H1 (cell line): ENCODE measurements around the gene RSPO3. TPM values are rescaled to one million over a fixed set of nuclear protein-coding genes. Genes with fewer than 3 reads are reported as not detected.

Source experiments
- CTCF ChIA-PET: fragments of 300-600 bp; sonication (Branson Sonifier 250); formaldehyde crosslinking; loops from one replicate; lab custom pipeline; 2021; ENCODE audit not compliant: partially characterized antibody; lab: Charles Lee
- POLR2A ChIA-PET: fragments of 300-600 bp; sonication (Branson Sonifier 250); formaldehyde crosslinking; loops from one replicate; lab custom pipeline; 2021; ENCODE audit warnings: inconsistent platforms; ENCODE audit not compliant: partially characterized antibody; lab: Charles Lee
- DNase-seq, 2 experiments: peaks; one replicate each; pipeline versions ENCODE4 v3.0.0 to v3.0.0-alpha.2; 2010 to 2022; ENCODE audit warnings: low spot score in 2 of 2, low read depth in 1 of 2, mixed read lengths in 1 of 2
- FAIRE-seq: peaks from 2 replicates; lab custom pipeline; 2011; peaks lifted over from hg19 to GRCh38; lab: Jason Lieb, UNC
- H2AFZ ChIP-seq: 2 replicates; pipeline ENCODE4 v1.8.1; 2012; ENCODE audit warnings: low read length, inconsistent platforms
- H2AK5ac ChIP-seq: 2 replicates; pipeline ENCODE4 v1.6.1; 2013; ENCODE audit warnings: low read depth, low read length
- H2BK120ac ChIP-seq: replicated peaks from 2 replicates; pipeline ENCODE3; 2013; ENCODE audit warnings: low read depth, low read length, inconsistent platforms
- H2BK12ac ChIP-seq: 2 replicates; pipeline ENCODE4 v1.6.1; 2013; ENCODE audit warnings: low read depth, low read length
- H2BK15ac ChIP-seq: 2 replicates; pipeline ENCODE4 v1.6.1; 2013; ENCODE audit warnings: low read length
- H2BK20ac ChIP-seq: 2 replicates; pipeline ENCODE4 v1.6.1; 2013; ENCODE audit warnings: low read length
- H2BK5ac ChIP-seq: 2 replicates; pipeline ENCODE4 v1.6.1; 2013; ENCODE audit warnings: low read depth, low read length
- H3K14ac ChIP-seq: 2 replicates; pipeline ENCODE4 v1.6.1; 2013; ENCODE audit warnings: inconsistent platforms; ENCODE audit not compliant: insufficient read length
- H3K18ac ChIP-seq: 2 replicates; pipeline ENCODE4 v1.6.1; 2013; ENCODE audit warnings: low read length; ENCODE audit errors: extremely low read depth
- H3K23ac ChIP-seq: 2 replicates; pipeline ENCODE4 v1.6.1; 2013; ENCODE audit warnings: inconsistent platforms; ENCODE audit not compliant: insufficient read length
- H3K23me2 ChIP-seq: 2 replicates; pipeline ENCODE4 v1.6.1; 2013; ENCODE audit warnings: low read depth, low read length
- H3K27ac ChIP-seq: 2 replicates; pipeline ENCODE4 v1.6.1; 2011; ENCODE audit warnings: low read depth, low read length, inconsistent platforms
- H3K27me3 ChIP-seq, 4 experiments: replicated peaks in 1 of 4; 1 replicate in 1 of 4; 2 replicates in 3 of 4; pipeline versions ENCODE4 v1.6.1 to v1.8.1; 2011 to 2013; ENCODE audit warnings: low read length in 3 of 4, mild to moderate bottlenecking in 3 of 4, inconsistent platforms in 2 of 4, mixed read lengths in 2 of 4, moderate library complexity in 1 of 4; ENCODE audit not compliant: control insufficient read depth in 3 of 4, insufficient read depth in 3 of 4; ENCODE audit errors: extremely low read depth in 1 of 4
- H3K36me3 ChIP-seq, 4 experiments: 2 replicates each; pipeline versions ENCODE4 v1.6.1 to v1.8.1; 2011 to 2013; ENCODE audit warnings: mild to moderate bottlenecking in 4 of 4, low read length in 3 of 4, moderate library complexity in 2 of 4, control low read depth in 1 of 4, inconsistent platforms in 1 of 4; ENCODE audit not compliant: insufficient read depth in 4 of 4, control insufficient read depth in 2 of 4
- H3K4ac ChIP-seq: replicated peaks from 2 replicates; pipeline ENCODE3; 2013; ENCODE audit warnings: low read length, low read depth, mixed read lengths, inconsistent platforms; ENCODE audit not compliant: insufficient read length
- H3K4me1 ChIP-seq, 4 experiments: replicated peaks in 1 of 4; 1 replicate in 1 of 4; 2 replicates in 3 of 4; pipeline versions ENCODE4 v1.6.1 to v1.8.1; 2011 to 2013; ENCODE audit warnings: low read length in 3 of 4, inconsistent platforms in 2 of 4, mixed read lengths in 1 of 4; ENCODE audit not compliant: insufficient read depth in 4 of 4, control insufficient read depth in 3 of 4
- H3K4me2 ChIP-seq, 2 experiments: 2 replicates each; pipeline versions ENCODE4 v1.6.1 to v1.8.1; 2011 to 2013; ENCODE audit warnings: low read depth in 2 of 2, low read length in 2 of 2, control low read depth in 1 of 2, inconsistent platforms in 1 of 2, mild to moderate bottlenecking in 1 of 2; ENCODE audit not compliant: insufficient read depth in 1 of 2
- H3K4me3 ChIP-seq, 4 experiments: fragments of 200-600, 300-600 bp in 1 of 4; sonication (generic), shearing (Covaris generic), sonication (Bioruptor Twin) in 1 of 4; 2 replicates each; pipeline versions ENCODE4 v1.5.1 to v1.8.1; 2011 to 2016; ENCODE audit warnings: low read length in 4 of 4, low read depth in 3 of 4, control low read depth in 2 of 4, inconsistent platforms in 2 of 4, mild to moderate bottlenecking in 2 of 4, mixed read lengths in 1 of 4, moderate library complexity in 1 of 4; ENCODE audit not compliant: insufficient read depth in 2 of 4; ENCODE audit errors: extremely low read depth in 1 of 4
- H3K56ac ChIP-seq: replicated peaks from 2 replicates; pipeline ENCODE3; 2013; ENCODE audit warnings: low read depth, mild to moderate bottlenecking, mixed read lengths, low read length, inconsistent platforms; ENCODE audit not compliant: insufficient read length
- H3K79me1 ChIP-seq: 2 replicates; pipeline ENCODE4 v1.6.1; 2013; ENCODE audit warnings: low read depth, low read length, control low read depth
- H3K79me2 ChIP-seq, 2 experiments: 2 replicates each; pipeline versions ENCODE4 v1.6.1 to v1.8.1; 2012 to 2013; ENCODE audit warnings: low read length in 2 of 2, mild to moderate bottlenecking in 2 of 2, inconsistent platforms in 1 of 2; ENCODE audit not compliant: insufficient read depth in 2 of 2, control insufficient read depth in 1 of 2
- H3K9ac ChIP-seq, 4 experiments: replicated peaks in 1 of 4; 1 replicate in 1 of 4; 2 replicates in 3 of 4; pipeline versions ENCODE4 v1.6.1 to v1.8.1; 2011 to 2013; ENCODE audit warnings: low read depth in 3 of 4, low read length in 3 of 4, control low read depth in 2 of 4, mild to moderate bottlenecking in 2 of 4, moderate library complexity in 2 of 4, inconsistent platforms in 1 of 4; ENCODE audit errors: extremely low read depth in 1 of 4
- H3K9me3 ChIP-seq, 2 experiments: 2 replicates each; pipeline versions ENCODE4 v1.6.1 to v1.8.1; 2012 to 2013; ENCODE audit warnings: mild to moderate bottlenecking in 2 of 2, moderate library complexity in 2 of 2, control low read depth in 1 of 2, inconsistent platforms in 1 of 2, low read depth in 1 of 2, low read length in 1 of 2, mixed read lengths in 1 of 2; ENCODE audit not compliant: insufficient read depth in 2 of 2
- H4K20me1 ChIP-seq, 2 experiments: replicated peaks in 1 of 2; 2 replicates each; pipeline versions ENCODE3 to v1.8.1; 2011 to 2013; ENCODE audit warnings: inconsistent platforms in 2 of 2, low read length in 2 of 2, mild to moderate bottlenecking in 1 of 2; ENCODE audit not compliant: insufficient read depth in 2 of 2, control insufficient read depth in 1 of 2
- H4K5ac ChIP-seq: 2 replicates; pipeline ENCODE4 v1.6.1; 2013; ENCODE audit warnings: low read length, low read depth, mixed read lengths, inconsistent platforms; ENCODE audit not compliant: insufficient read length
- H4K8ac ChIP-seq: 2 replicates; pipeline ENCODE4 v1.8.0; 2013; ENCODE audit warnings: mild to moderate bottlenecking, moderate library complexity, low read length, inconsistent platforms; ENCODE audit not compliant: insufficient read depth; ENCODE audit errors: extremely low read depth
- H4K91ac ChIP-seq: replicated peaks from 2 replicates; pipeline ENCODE3; 2013; ENCODE audit warnings: low read length, mixed read lengths, inconsistent platforms; ENCODE audit not compliant: insufficient read length
- EZH2 ChIP-seq: fragments of 200-600 bp; sonication (generic); IDR thresholded peaks from 2 replicates; pipeline ENCODE4 v1.7.1; 2012; ENCODE audit warnings: low read depth, mild to moderate bottlenecking, moderate library complexity, low read length, inconsistent platforms; ENCODE audit not compliant: severe bottlenecking
- FOSL1 ChIP-seq: IDR thresholded peaks from 2 replicates; pipeline ENCODE4 v1.6.1; 2011; ENCODE audit warnings: mild to moderate bottlenecking, low read depth, low read length, moderate library complexity; ENCODE audit not compliant: insufficient read depth
- HDAC2 ChIP-seq, 2 experiments: fragments of 300-600 bp in 1 of 2; sonication (generic) in 1 of 2; IDR thresholded peaks; 2 replicates each; pipeline ENCODE4 v1.6.1; 2011 to 2012; ENCODE audit warnings: low read depth in 2 of 2, low read length in 2 of 2, mild to moderate bottlenecking in 2 of 2, moderate library complexity in 2 of 2, borderline replicate concordance in 1 of 2, inconsistent platforms in 1 of 2
- KDM5A ChIP-seq: fragments of 200-600 bp; IDR thresholded peaks from 2 replicates; pipeline ENCODE4 v1.7.1; 2012; ENCODE audit warnings: mild to moderate bottlenecking, low read length, inconsistent platforms, mixed read lengths
- SP2 ChIP-seq: IDR thresholded peaks from 2 replicates; pipeline ENCODE4 v1.6.1; 2012; ENCODE audit warnings: mild to moderate bottlenecking, low read length, inconsistent platforms
- SP4 ChIP-seq: IDR thresholded peaks from 2 replicates; pipeline ENCODE4 v1.6.1; 2012; ENCODE audit warnings: low read length, inconsistent platforms
- SUZ12 ChIP-seq: fragments of 200-600 bp; sonication (generic); IDR thresholded peaks from 2 replicates; pipeline ENCODE4 v1.6.1; 2012; ENCODE audit warnings: mild to moderate bottlenecking, inconsistent platforms, low read length, moderate library complexity, mixed read lengths
- TAF7 ChIP-seq: optimal IDR thresholded peaks from 2 replicates; pipeline ENCODE3; 2011; ENCODE audit warnings: low read depth, mild to moderate bottlenecking, inconsistent platforms, low read length, moderate library complexity, borderline replicate concordance
- ZNF274 ChIP-seq: IDR thresholded peaks from 2 replicates; pipeline ENCODE4 v1.7.0; 2012; ENCODE audit warnings: low read length, borderline replicate concordance; ENCODE audit errors: extremely low read depth
- WGBS, 2 experiments: shearing (Covaris generic) in 1 of 2; methylation state at CpG; one replicate each; pipeline versions ENCODE4 v1.1.6 to v1.1.7; 2013 to 2015; ENCODE audit warnings: low lambda C conversion rate in 2 of 2, mixed read lengths in 2 of 2, inconsistent platforms in 1 of 2, low coverage in 1 of 2, missing lambda C conversion rate in 1 of 2; ENCODE audit not compliant: insufficient replicate concordance in 2 of 2, insufficient coverage in 1 of 2, insufficient read length in 1 of 2; ENCODE audit errors: extremely low coverage in 1 of 2, missing lambda C conversion rate in 1 of 2; 5-methylcytosine and 5-hydroxymethylcytosine counted together
- polyA plus RNA-seq, 7 experiments: library from polyadenylated mRNA; depleted of rRNA in 3 of 7; stranded (reverse) in 5 of 7; unstranded in 2 of 7; fragments of >200 nt in 5 of 7; fragments of 200-250 nt in 2 of 7; gene quantifications; 1 replicate in 5 of 7; 2 replicates in 1 of 7; 4 replicates in 1 of 7; pipeline versions ENCODE4 v1.2.1 to v1.2.3, GENCODE V29; 2011 to 2013; ENCODE audit warnings: missing spikeins in 2 of 7, mixed read lengths in 2 of 7
- total RNA-seq: library from RNA; stranded (reverse); fragmentation: NEBNext Ultra II Directional; extraction: Animal tissue kit (Norgen Biotek cat#: 25700); gene quantifications from 2 replicates; pipeline ENCODE4 v1.2.1, GENCODE V29; 2021
- TF ChIP-seq, protein P1 (sequence below): IDR thresholded peaks from 2 replicates; pipeline ENCODE4 v1.6.1; 2011; ENCODE audit warnings: low read length, improper control_type of control experiment

RSPO3 gene
- total and polyA plus RNA-seq, 2 of the 8 experiments (the other 6 are each of a cell fraction or from before 2014, with no cell fraction given), result not detected

DNA sequence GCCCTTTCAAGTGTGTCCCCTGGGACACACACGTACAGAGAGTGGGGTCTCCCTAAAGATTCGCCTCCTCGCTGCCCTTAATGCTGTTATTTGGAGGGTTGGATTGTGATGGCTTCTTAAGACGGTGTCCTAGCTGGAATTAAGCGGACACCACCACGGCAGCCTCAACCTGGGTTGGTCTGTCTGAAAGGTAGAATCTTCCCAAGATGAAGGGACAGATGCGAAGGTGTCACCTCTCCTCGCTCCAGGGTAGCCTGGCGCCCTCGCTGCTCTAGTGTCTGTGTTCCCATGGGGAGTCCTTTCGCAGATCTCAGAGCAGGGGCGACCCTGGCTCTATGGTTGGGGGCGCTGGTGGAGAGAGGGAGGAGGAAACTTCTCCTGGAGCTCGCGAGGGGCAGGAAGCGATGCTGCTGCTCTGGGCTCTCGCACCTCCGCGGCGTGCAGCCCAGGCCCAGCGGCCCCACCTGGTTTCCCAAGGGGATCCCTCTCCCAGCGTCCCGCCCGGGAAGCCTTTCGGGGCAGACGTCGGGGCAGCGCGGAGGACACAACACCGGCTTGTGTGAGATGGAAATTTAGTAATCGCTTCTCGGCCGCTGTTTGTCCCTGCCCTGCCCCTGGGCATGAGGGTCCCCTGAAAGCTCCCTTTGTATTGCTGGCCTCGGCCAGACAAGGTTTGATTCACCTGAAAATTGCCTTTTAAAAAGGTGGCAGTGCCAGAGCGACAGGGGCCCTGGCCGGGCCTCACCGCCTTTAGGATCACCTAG is 1.7 kb downstream of the RSPO3 start:
- peaks cover 6 to 12% of the 10 kb centered on the region in 2 experiments for H4K20me1 ChIP-seq
- H3K4me2 ChIP-seq, result peak overlapping the region; percentile 81 to 95
- H3K79me1 ChIP-seq, result no peaks in the 10 kb centered on the region
- H3K9me3 ChIP-seq, result no peaks in the 10 kb centered on the region
- H4K8ac ChIP-seq, result no peak overlapping the region
- peaks cover 14% of the 10 kb centered on the region; the same call in 1 of the 2 replicates for H3K23me2 ChIP-seq
- H3K23ac ChIP-seq, result no peak overlapping the region
- no peak overlapping the region for H2BK5ac ChIP-seq
- H3K27ac ChIP-seq, result no peak overlapping the region
- no peak overlapping the region for H3K18ac ChIP-seq
- 3% methylated on average over 37 of the region's 37 CpGs; no CpG with 5 or more reads in 1 of the 2 experiments for WGBS, 2 experiments
- H3K79me2 ChIP-seq, result no peaks in the 10 kb centered on the region
- H2BK120ac ChIP-seq, result no peak overlapping the region
- DNase-seq (peak in 1 of 2 experiments; percentile 70), FAIRE-seq (no peak)
- no peak overlapping the region for H3K56ac ChIP-seq
- H3K36me3 ChIP-seq, result no peaks in the 10 kb centered on the region
- no peak overlapping the region for H3K14ac ChIP-seq
- H4K91ac ChIP-seq, result no peak overlapping the region
- ChIA-PET CTCF (interaction anchor here (0.8 to 3.1 kb wide), 15 partner anchors 8 to 1125 kb away, joined by 3 to 20 read pairs (median 4); no protein-coding TSS in a partner anchor), POLR2A (no interaction called here)
- H4K5ac ChIP-seq, result no peak overlapping the region
- H3K27me3 ChIP-seq, result peaks cover 29 to 49% (median 42%) of the 10 kb centered on the region in 4 experiments
- H3K4me1 ChIP-seq, result peaks cover 0 to 16% (median 12%) of the 10 kb centered on the region in 4 experiments; a peak in 6 of 7 replicates
- peak overlapping the region; percentile 61 to 77 (median 70) for H3K4me3 ChIP-seq
- H2BK12ac ChIP-seq, result peak overlapping the region; percentile 64; the same call in 1 of the 2 replicates
- H3K9ac ChIP-seq, result no peak overlapping the region
- H2BK15ac ChIP-seq, result no peak overlapping the region
- H3K4ac ChIP-seq, result no peak overlapping the region
- H2BK20ac ChIP-seq, result no peak overlapping the region
- peak overlapping the region; percentile 35; the same call in 1 of the 2 replicates for H2AFZ ChIP-seq
- no peak overlapping the region for H2AK5ac ChIP-seq
- TF ChIP-seq TAF7 (no peak), FOSL1 (no peak), SP2 (no peak), SP4 (no peak), ZNF274 (no peak), KDM5A (no peak), HDAC2 (IDR thresholded peaks at IDR 0.05; ENCODE audit: borderline replicate concordance in 1 of 2, low read depth in 2 of 2, low read length in 2 of 2) (no peak), SUZ12 (peak; percentile 88; the same call in 1 of the 2 replicates), EZH2 (peak; percentile 94)
- TF ChIP-seq, protein P1, sequence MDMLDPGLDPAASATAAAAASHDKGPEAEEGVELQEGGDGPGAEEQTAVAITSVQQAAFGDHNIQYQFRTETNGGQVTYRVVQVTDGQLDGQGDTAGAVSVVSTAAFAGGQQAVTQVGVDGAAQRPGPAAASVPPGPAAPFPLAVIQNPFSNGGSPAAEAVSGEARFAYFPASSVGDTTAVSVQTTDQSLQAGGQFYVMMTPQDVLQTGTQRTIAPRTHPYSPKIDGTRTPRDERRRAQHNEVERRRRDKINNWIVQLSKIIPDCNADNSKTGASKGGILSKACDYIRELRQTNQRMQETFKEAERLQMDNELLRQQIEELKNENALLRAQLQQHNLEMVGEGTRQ, result no peak
